ENCODE results near the gene EIF2B2. TPM values are rescaled to one million over a fixed set of nuclear protein-coding genes. Genes with fewer than 3 reads are reported as not detected.

Gene EIF2B2
- total RNA-seq (10 to 100 TPM; 34.1 to 37.5 (median 35.3) TPM), polyA plus RNA-seq (10 to 100 TPM; 25.2 to 45.5 (median 40.0) TPM)

DNA sequence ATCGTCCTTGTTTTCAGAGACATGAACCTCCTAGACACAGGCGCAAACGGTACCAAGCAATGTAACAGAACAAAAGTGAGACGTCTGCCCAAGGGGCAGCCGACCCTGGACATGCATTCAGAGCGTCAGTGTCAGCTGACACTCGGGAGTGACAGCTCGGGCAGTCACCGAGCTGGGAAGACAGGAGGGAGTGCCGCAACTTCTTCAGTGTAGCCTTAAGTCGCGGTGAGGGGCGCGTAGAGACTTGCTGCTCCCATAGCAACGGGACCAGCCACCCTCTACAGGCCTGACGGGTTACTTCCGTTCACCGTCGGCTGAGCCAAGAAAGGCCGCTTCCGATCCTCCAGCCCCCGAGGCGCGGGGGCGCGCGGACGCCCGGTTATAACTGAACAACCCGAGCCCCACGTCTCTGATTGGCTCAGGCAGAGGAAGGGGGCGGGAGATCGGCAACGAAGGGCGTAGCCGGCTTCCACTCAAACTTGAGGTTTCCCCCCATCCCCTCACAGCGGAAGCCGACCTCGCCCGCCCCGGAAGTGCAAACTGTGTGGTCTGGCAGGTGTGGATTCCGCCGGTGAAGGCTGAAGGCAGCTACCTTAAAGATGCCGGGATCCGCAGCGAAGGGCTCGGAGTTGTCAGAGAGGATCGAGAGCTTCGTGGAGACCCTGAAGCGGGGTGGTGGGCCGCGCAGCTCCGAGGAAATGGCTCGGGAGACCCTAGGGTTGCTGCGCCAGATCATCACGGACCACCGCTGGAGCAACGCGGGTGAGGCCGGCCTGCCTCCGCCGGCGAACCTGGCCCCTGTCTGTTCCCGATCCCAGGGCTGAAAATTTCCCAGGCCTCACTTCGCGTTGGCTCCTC lies at the start of gene EIF2B2:
TSS of gene EIF2B2 (plus strand) at position 530 of the 858 bp plus-strand sequence. CDS start at position 600, 70 bp downstream.
- intact Hi-C loops (cut with DNase I), result loop anchor here (2.0 to 5.0 kb wide), 2 partner anchors 56 to 65 kb away; partner anchors contain the start of gene ZC2HC1C
- peak within 1 kb of the TSS; percentile 86 to 96 (median 95) for H3K4me3 ChIP-seq
- peaks cover 0 to 22% (median 19%) of the 10 kb centered on the region in 4 donors for H3K4me1 ChIP-seq
- H3K9me3 ChIP-seq, result no peaks in the 10 kb centered on the region
- peak; percentile 98 for DNase-seq
- no peaks in the 10 kb centered on the region for H3K27me3 ChIP-seq
- WGBS, 2 donors, result 0 to 1% methylated on average over 66 of the region's 66 CpGs
- no peak for TF ChIP-seq EP300 (IDR thresholded peaks at IDR 0.05)
- peak in 1 of 4 experiments; percentile 34 for TF ChIP-seq CTCF (IDR thresholded peaks at IDR 0.05)
- peak; percentile 34 to 72 (median 71) for TF ChIP-seq POLR2AphosphoS5 (IDR thresholded peaks at IDR 0.05)
- peak; percentile 50 to 52 for TF ChIP-seq POLR2A (IDR thresholded peaks at IDR 0.05)
- H3K27ac ChIP-seq, result peak within 1 kb of the TSS; percentile 80 to 85 (median 84)
- H3K36me3 ChIP-seq, result peaks cover 12 to 30% (median 21%) of the 10 kb centered on the region in 4 donors

DNA sequence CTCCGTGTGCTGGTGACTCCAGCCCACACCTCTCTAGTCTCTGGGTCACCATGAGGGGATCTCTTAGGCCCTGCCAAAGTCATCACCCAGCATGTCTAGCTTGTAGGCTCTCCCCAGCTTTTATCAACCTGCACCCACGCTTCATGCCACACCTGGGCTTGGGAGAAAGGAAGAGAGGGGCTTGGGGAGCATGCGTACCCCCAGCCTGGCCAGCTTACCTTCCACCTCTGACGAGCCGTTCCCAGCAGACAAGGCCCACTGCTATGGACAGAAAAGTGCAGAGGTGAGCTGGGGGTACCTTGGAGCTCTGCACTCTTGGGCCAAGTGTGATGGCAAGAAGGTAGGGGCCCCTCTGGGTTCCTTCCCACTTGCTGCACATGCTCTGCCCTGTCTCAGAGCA lies 49.0 kb upstream of the EIF2B2 start:
- H3K4me3 ChIP-seq, result peak overlapping the region in 2 of 4 donors; percentile 47

DNA sequence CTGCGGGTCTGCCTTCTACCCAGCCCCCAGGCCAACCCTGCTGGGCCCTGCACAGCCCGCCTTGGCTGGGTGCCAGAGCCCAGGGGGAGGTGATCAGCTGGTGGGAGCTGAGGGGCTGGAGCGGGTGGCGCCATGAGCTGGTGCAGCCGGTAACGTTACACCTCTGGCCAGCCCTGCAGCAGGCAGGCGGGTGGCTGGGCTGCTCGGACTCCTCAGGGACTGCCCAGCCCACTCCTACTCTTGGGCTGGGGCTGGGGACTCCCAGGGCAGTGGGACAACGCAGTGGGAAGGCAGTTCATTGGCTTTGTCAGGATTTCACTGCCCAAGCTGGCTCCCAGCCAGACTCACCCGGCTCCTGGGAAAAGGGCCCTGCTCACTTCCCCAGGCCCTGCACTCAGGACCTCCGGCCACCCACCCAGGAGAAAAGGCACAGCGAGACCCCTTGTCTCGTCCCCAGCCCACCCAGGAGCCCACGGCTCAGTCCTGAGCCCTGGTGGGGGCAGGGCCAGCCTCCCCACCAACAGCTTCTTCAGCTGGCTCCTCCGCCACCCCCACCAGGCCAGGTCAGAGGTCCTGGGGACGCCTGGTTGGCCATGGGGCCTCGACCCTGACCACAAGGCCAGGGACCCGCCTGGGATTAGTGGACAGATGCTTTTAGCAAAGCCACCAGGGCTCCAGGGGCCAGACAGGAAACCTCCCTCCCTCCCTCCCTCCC lies 48.3 kb upstream of the EIF2B2 start:
- 26 to 55% methylated on average over 18 of the region's 18 CpGs for WGBS, 2 donors
- Histone ChIP-seq H3K36me3 (no peaks in the 10 kb centered on the region), H3K27me3 (peaks cover 0 to 49% (median 4%) of the 10 kb centered on the region in 3 donors), H3K4me3 (peak overlapping the region; percentile 9 to 52 (median 47)), H3K27ac (peak overlapping the region in 1 of 4 donors; percentile 33), H3K9me3 (no peaks in the 10 kb centered on the region), H3K4me1 (peaks cover 0 to 22% (median 15%) of the 10 kb centered on the region in 4 donors)
- intact Hi-C loops (cut with DNase I), result no loop called here
- no peak for DNase-seq
- TF ChIP-seq CTCF (IDR thresholded peaks at IDR 0.05), result no peak
- no peak for TF ChIP-seq EP300 (IDR thresholded peaks at IDR 0.05)
- TF ChIP-seq POLR2AphosphoS5 (IDR thresholded peaks at IDR 0.05), result no peak
- no peak for TF ChIP-seq POLR2A (IDR thresholded peaks at IDR 0.05)

More for the DNA sequence above, 49.0 kb upstream of the EIF2B2 start:
- Histone ChIP-seq H3K27ac (no peak overlapping the region), H3K4me1 (peaks cover 0 to 22% (median 15%) of the 10 kb centered on the region in 4 donors), H3K27me3 (peaks cover 0 to 56% (median 6%) of the 10 kb centered on the region in 3 donors), H3K9me3 (no peaks in the 10 kb centered on the region), H3K36me3 (no peaks in the 10 kb centered on the region)
- no peak for DNase-seq
- intact Hi-C loops (cut with DNase I), result no loop called here
- 90% methylated on average over 5 of the region's 5 CpGs for WGBS, 2 donors
- TF ChIP-seq CTCF (IDR thresholded peaks at IDR 0.05) (no peak), EP300 (IDR thresholded peaks at IDR 0.05) (no peak), POLR2A (IDR thresholded peaks at IDR 0.05) (no peak), POLR2AphosphoS5 (IDR thresholded peaks at IDR 0.05) (no peak)

DNA sequence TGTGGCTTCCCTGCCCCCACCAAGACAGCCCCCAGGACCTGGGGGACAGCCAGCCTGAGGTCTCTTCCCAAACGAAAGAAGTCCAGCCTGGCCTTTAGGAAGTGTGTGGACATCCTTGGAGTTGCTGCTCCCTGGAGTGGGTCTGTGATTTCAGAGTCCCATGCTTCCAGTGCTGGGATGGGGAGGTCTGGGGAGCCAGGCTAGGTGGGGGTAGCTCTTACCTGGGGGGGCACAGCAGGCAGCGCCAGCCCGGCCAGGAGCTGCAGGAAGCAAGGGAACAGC lies 47.8 kb upstream of the EIF2B2 start:
- Histone ChIP-seq H3K36me3 (no peaks in the 10 kb centered on the region), H3K27me3 (peaks cover 0 to 44% (median 0%) of the 10 kb centered on the region in 3 donors), H3K9me3 (no peaks in the 10 kb centered on the region), H3K4me1 (peaks cover 0 to 22% (median 15%) of the 10 kb centered on the region in 4 donors), H3K27ac (peak overlapping the region in 1 of 4 donors; percentile 33), H3K4me3 (peak overlapping the region; percentile 21 to 52 (median 47))
- intact Hi-C loops (cut with DNase I), result no loop called here
- DNase-seq, result no peak
- TF ChIP-seq POLR2AphosphoS5 (IDR thresholded peaks at IDR 0.05) (no peak), POLR2A (IDR thresholded peaks at IDR 0.05) (no peak), EP300 (IDR thresholded peaks at IDR 0.05) (no peak)
- WGBS, 2 donors, result 2% methylated on average over 3 of the region's 3 CpGs
